ENCODE measurements around the gene CYYR1.

- no peak for TF ChIP-seq POLR2A (IDR thresholded peaks at IDR 0.05)
- TF ChIP-seq CTCF (IDR thresholded peaks at IDR 0.05), result no peak
- TF ChIP-seq POLR2AphosphoS5 (IDR thresholded peaks at IDR 0.05), result no peak
- no peak for TF ChIP-seq EP300 (IDR thresholded peaks at IDR 0.05)
Observed at GRCh38 chr21:26505211-26505610, 67.9 kb downstream of the CYYR1 start.

All from suprapubic skin (tissue), 4 donors.